ELF-1 (cell line): Measurements from ENCODE around the gene KIF4B.

ENCODE experiments used
- DNase-seq: peaks from one replicate; pipeline ENCODE4 v3.0.0-alpha.2; 2016; ENCODE audit warnings: low read depth, low spot score

KIF4B gene

GRCh38 chr5:155056644-155057269 is 43.2 kb downstream of the KIF4B start:
- no peak for DNase-seq

DNA sequence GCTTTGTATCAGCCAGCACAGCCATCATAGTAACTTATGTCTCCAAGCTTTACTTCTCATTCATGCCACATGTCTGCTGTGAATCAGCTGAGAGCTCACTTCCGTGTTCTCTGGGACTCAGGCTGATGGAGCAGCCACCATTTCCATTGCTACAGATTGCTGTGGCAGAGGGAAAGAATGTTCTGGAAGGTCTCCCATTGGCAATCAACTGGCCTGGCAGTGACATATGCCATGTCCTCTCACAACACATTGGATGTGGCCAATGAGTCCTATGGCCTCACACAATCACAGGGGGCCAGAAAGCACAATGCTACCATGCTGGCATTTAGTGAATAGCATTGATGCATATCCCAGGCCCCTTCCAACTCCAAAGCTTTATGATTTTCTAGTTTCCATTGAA is 44.1 kb downstream of the KIF4B start:
- DNase-seq, result no peak

DNA sequence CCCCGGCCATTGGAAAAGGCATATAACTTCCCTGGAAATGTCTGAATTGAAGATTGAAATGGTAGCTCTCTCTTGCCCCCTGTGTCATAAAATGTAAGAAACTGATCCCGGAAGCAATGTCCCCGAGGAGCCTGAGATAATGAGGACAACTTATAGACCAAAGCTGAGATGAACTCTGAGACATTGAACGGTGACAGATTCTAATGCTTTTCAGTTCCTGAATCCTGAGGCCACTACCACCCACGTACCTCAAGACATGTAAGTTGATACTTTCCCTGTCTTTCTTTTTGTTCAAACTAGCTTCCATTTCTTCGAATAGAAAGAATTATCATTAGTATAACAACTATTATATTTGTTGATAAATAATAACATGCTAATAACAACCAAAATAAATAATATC is 51.0 kb downstream of the KIF4B start:
- no peak for DNase-seq

DNA sequence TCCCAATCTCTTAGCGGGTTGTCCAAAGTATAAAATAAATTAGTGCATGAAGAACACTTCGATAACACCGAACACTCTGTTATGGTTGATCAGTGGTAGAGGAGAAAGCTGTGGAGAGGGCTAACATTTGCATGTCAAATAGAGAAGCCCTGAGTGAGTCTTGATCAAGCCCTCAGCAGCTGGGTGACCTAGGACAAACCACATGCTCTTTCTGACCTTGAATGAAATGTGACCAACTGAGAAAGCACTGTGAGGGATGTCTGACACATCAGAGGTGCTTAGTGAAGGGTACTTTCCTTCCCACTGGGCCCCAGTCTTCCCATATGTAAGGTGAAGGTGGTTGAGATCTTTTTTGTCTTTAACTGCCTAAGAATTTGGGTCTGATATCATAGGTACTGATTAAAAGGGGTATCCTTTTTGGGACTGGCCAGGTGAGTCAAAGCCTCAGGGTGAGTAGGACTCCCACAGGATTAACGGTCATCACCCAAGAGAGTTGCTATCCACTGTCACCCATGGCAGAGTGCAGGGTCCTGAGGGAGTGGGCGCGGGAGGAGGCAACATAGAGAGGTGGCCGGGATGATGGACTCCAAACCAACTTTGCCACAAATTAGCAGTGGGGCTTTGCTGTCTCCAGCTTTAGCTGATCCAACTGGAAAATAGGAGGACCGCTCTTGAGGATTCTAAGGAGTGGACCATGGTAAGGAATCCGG is 53.5 kb downstream of the KIF4B start:
- DNase-seq, result no peak
